NCI-H1417 treated with DMSO at 0.1 percent for 48 hours (cell line): Measurements from ENCODE around the gene SDR42E2.
"Not testable (repeated sequence)": the region's sequence is repeated elsewhere in the genome, so short reads cannot be mapped to it uniquely, and the experiment has no call there.

Experiments used
- DNase-seq: peaks from one replicate; lab custom pipeline; 2025; lab: John Stamatoyannopoulos, UW

Gene SDR42E2

DNA sequence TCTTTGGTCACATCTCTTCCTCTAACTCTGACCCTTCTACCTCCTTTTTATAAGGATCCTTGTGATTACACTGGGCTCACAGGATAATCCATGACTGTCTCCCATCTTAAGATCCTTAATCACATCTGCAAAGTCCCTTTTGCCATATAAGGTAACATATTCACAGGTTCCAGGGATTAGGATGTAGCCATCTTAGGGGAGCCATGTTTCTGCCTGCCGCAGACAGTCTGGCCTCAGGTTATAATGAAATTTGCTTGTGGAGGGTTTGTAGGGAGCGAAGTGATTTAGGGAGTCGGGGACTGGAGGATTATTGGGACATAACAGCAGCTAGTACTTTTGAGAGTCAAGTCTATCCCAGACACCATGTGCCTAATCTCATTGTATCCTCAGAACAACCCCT is 51.5 kb downstream of the SDR42E2 start:
- DNase-seq = no peak

DNA sequence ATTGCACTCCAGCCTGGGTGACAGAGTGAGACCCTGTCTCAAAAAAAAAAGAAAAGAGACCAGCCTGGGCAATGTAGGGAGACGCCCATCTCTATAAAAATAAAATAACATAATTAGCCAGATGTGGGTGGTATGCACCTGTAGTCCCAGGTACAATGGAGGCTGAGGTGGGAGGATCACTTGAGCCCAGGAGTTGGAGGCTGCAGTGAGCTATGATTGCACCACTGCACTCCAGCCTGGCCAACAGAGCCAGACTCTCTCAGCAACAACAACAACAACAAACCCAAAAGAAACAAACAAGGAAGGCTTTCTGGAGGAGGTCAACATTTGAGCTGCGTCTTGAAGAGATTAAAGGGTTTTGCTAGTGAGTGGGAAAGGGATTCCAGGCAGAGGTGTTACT is 52.1 kb downstream of the SDR42E2 start:
- DNase-seq = no peak

- no peak for DNase-seq
These were observed 52.6 kb downstream of the SDR42E2 start for GRCh38 chr16:22214889-22215288.

DNA sequence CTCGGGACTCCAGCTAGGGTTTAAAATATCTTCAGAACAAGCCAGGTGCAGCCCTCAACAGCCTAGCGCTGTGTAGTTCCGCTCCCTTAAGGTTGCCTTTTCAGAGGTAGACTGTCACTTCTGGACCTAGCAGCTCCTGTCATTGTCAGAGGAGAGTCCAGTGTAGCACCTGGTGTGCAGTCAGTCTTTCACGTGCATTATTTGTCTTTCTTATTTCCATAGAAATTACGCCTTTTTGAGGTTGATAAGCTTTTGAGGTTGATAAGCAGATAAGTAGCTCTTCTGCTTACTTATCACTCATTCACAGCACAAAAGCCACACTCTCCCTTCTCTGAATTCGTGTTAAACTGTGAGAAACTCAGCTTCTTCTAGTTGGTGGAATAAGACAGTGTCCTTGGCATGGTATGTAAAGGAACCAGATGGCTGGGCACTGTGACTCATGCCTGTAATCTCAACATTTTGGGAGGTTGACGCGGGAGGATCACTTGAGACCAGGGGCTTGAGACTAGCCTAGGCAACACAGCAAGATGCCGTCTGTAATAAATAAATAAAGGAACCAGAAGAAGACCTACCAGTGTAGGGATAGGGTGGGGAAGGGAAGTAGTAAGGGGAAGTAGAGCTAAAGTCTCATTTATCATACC is 54.0 kb downstream of the SDR42E2 start:
- DNase-seq = no peak

GRCh38 chr16:22216832-22217225 is 54.5 kb downstream of the SDR42E2 start:
- not testable (repeated sequence) for DNase-seq

DNA sequence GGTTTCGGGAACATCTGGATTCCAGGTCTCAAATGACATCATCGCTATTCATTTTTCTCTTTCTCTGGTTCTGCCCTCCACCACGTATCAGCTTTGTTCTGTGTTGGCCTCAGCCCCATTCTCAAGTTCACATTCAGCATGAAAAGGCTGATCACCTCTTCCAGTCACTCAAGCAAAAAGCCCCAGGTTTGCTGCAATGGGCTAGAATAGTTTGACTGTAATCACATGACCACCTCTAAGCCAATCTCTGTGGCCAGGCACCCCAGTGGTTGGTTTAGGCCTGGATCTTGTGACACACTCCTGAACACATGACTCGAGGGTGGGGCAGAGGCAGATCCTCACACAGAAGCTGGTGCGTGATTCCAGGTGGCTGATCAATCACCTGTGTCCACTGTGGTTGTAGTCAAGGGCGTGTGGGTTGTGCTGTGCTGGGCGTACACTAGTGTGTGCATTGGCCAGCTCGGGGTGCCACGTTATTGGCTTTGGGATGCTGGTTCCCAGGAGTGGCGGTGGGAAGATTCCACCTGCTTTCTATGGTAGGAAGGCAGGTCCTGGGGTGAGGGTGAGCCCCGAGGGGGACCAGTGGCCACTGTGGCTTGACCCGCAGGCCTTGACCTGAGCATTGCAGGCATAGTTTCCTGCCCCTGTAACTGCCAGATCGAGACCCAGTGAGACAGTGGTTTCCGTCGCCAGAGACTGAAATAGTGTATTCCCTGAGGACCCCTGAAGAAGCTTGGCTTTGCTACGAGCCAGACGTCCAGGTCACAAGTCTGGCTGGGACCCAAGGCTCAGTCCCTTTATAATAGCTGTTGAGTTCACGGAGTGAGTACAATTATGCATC is 55.8 kb downstream of the SDR42E2 start:
- no peak for DNase-seq

DNA sequence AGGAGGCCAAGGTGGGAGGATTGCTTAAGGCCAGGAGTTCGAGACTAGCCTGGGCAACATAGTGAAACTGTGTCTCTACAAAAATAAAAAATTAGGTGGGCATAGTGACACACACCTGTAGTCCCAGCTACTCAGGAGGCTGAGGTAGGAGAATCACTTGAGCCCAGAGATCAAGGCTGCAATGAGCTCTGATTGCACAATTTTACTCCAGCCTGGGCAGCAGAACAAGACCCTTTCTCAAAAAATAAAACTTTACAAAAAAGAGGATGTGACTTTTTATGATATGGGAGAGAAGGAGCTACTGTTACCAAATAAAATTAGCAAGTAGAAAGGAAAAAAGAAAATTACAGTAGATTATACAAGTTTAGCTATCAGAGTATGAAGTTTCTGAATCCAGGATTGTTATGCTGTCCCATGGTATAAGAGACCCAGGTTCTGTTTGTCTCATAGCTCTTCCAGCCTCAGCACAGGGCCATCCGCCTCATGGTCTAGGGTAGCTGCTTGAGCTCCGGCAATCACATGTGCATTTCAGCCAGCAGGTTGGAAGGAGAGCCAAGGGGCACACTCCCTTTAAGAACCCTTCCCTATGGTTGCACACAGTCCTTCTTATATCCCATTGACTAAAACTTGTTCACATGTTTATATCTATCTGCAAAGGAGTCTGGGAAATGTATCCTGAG is 57.2 kb downstream of the SDR42E2 start:
- no peak for DNase-seq

DNA sequence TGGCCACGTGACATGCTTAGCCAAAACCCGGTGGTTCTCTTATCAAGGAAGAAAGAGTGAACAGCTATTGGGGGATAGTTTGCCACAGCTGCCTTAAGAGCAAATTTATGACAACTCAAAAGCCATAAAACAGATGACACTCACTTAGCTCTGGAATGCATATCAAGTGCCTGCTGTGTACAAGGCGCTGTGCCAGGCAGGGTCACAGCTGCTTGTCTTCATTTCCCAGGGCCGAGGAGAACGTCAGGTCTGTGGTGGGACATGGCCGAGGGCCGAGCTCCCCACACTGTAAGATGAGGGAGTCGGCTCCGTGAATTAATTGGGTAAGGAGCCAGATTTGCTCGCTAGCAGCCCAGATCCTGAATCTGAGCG is 57.7 kb downstream of the SDR42E2 start:
- DNase-seq = no peak

GRCh38 chr16:22220714-22221113 is 58.4 kb downstream of the SDR42E2 start:
- no peak for DNase-seq

DNA sequence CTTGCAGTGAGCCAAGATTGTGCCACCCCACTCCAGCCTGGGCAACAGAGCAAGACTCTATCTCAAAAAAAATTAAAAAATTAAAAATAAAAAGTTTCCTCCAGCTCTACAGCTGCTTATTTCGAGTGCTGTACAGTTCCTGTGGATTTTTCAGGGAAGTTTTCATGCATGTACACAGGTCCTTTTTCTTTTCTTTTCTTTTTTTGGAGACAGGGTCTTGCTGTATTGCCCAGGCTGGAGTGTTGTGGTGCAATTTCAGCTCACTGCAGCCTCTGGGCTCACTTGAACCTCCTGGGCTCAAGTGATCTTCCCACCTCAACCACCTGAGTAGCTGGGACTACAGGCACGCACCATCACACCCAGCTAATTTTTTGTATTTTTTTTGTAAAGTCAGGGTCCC is 59.7 kb downstream of the SDR42E2 start:
- no peak for DNase-seq

DNA sequence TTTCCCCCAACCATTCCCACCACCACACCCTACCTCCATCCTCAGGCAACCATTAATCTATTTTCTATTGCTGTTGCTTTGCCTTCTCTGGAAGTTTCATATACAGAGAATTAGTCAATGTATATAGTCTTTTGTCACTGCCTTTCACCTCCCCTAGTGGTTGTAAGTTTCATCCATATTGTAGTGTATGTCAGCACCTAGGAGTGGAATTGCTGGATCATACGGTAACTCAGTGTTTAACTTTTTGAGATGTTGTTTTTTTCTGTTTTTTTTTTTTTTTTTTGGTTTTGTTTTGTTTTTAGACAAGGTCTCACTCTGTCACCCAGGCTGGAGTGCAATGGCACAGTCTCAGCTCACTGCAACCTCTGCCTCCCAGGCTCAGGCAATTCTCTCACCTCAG is 60.7 kb downstream of the SDR42E2 start:
- no peak for DNase-seq

DNA sequence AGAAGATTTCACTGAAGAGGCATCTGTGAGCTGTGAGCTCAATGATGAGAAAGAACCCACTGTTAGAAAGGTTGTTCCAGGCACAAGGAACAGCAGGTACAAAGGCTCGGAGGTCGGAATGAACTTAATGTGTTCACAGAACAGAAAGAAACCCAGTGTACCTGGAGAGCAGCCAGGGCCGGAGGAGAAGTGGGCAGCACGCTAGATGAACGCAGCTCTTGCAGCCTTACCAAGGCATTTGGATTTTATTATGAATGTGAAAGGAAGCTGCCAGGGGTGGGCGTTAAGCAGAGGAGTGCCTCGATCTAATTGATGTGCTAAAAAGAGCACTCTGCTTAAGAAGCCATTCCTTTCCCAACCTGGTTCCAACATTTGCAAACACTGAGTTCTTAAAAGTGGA is 62.8 kb downstream of the SDR42E2 start:
- no peak for DNase-seq

- no peak for DNase-seq
These were observed 67.6 kb downstream of the SDR42E2 start for GRCh38 chr16:22229889-22230288.

GRCh38 chr16:22232277-22233036 is 70.2 kb downstream of the SDR42E2 start:
- DNase-seq = no peak

GRCh38 chr16:22233037-22233372 is 70.7 kb downstream of the SDR42E2 start:
- DNase-seq = no peak

DNA sequence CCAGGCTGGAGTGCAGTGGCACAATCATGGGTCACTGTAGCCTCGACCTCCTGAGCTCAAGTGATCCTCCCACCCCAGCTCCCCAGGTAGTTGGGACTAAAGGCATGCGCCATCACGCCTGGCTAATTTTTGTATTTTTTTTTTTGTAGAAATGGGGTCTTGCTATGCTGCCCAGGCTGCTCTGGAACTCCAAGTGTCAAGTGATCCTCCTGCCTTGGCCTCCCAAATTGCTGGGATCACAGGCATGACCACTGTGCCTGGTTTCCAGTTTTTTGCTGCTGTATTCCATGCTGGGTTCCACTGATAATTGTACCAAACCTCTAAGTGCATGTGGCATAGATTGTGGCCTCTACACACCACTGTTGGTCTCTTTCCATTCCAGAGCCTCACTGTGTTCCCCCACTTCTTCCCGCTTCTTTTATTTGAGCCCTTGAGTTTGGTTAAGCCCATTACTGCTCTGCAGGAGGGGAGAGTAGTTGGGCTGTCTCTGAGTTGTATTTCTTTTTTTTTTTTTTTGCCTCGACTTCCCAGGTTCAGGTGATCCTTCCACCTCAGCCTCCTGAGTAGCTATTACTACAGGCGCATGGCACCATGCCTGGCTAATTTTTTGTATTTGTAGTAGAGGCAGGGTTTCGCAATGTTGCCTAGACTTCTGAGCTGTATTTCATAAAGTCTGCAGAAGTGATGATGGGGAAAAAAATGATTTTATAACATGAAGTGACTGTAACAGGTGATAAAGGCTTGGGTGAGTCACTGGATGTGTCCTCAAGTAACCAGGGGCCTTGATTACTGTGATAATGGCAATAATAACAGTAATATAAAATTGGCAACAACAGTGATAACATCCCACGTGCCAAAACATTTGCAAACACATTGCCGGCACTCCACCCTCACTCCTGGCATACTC is 73.8 kb downstream of the SDR42E2 start:
- DNase-seq = no peak

DNA sequence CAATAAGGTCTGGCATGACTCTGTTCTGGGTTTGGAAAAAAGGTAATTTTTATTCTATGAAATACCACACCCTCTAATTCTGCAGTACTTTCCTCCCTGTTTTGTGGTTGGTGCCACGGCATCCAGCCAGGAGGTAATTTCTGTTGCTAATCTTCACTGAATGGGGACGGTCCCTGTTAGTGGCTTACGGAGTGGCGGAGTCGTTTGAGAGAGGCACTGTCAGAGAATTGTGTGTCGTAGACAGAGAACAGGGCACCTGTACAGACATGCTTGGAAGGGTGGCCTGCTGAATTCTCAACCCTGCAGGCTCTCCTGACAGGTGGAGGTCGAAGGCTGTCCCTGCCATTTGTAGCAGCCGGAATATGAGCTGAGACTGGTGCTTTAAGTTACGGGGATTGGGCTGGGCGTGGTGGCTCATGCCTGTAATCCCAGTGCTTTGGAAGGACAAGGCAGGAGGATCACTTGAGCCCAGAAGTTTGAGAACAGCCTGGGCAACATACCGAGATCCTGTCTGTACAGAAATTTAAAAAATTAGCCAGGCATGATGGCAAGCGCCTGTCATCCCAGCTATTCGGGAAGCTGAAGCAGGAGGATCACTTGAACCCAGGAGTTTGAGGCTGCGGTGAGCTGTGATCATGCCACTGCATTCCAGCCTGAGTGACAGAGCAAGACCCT is 77.0 kb downstream of the SDR42E2 start:
- no peak for DNase-seq

GRCh38 chr16:22240023-22240710 is 77.9 kb downstream of the SDR42E2 start:
- no peak for DNase-seq
